DOHH2 (cell line): ENCODE measurements around the gene SLC10A6.

ENCODE experiments used
- EZH2phosphoT487 ChIP-seq: fragments of 200-600 bp; sonication (generic); IDR thresholded peaks from 2 replicates; pipeline ENCODE4 v1.6.1; 2017; ENCODE audit warnings: borderline replicate concordance, mild to moderate bottlenecking, antibody characterized with exemption, low read length, moderate library complexity, mixed read lengths
- TF ChIP-seq, protein P1 (sequence below): fragments of 200-600 bp; sonication (generic); IDR thresholded peaks from one replicate; pipeline ENCODE4 v1.5.1; 2014; ENCODE audit warnings: antibody characterized with exemption, mild to moderate bottlenecking, low read depth, low read length; ENCODE audit not compliant: poor library complexity, severe bottlenecking

DNA sequence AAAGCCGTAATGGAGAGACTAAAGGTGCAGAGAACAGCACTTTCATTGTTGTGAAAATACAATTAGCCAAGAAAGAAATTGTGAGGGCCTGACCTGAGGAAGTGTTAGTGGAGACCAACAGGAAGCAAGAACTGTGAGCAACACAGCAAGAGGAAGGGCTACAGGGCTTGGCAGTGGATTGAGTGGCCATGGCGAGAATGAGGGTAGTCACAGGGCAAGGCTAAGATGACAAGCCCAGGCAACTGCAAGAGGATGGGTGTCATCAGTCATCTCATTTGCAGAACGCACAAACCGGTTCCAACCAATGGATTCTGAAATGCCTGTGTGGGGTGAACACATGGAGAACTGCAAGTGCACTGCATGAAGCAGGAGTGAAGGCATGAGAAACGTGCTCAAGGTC is 3.6 kb downstream of the SLC10A6 start:
- TF ChIP-seq, protein P1, sequence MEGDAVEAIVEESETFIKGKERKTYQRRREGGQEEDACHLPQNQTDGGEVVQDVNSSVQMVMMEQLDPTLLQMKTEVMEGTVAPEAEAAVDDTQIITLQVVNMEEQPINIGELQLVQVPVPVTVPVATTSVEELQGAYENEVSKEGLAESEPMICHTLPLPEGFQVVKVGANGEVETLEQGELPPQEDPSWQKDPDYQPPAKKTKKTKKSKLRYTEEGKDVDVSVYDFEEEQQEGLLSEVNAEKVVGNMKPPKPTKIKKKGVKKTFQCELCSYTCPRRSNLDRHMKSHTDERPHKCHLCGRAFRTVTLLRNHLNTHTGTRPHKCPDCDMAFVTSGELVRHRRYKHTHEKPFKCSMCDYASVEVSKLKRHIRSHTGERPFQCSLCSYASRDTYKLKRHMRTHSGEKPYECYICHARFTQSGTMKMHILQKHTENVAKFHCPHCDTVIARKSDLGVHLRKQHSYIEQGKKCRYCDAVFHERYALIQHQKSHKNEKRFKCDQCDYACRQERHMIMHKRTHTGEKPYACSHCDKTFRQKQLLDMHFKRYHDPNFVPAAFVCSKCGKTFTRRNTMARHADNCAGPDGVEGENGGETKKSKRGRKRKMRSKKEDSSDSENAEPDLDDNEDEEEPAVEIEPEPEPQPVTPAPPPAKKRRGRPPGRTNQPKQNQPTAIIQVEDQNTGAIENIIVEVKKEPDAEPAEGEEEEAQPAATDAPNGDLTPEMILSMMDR = no peak
- TF ChIP-seq EZH2phosphoT487 = no peak
